Hepatic stellate cell (primary cell): ENCODE measurements around the gene C1QTNF1.
A peak's percentile ranks its signal among the peaks of the same experiment; 100 is the strongest.

Experiments
- DNase-seq: peaks from one replicate; pipeline ENCODE4 v3.0.0; 2011; ENCODE audit warnings: low spot score

C1QTNF1 gene

DNA sequence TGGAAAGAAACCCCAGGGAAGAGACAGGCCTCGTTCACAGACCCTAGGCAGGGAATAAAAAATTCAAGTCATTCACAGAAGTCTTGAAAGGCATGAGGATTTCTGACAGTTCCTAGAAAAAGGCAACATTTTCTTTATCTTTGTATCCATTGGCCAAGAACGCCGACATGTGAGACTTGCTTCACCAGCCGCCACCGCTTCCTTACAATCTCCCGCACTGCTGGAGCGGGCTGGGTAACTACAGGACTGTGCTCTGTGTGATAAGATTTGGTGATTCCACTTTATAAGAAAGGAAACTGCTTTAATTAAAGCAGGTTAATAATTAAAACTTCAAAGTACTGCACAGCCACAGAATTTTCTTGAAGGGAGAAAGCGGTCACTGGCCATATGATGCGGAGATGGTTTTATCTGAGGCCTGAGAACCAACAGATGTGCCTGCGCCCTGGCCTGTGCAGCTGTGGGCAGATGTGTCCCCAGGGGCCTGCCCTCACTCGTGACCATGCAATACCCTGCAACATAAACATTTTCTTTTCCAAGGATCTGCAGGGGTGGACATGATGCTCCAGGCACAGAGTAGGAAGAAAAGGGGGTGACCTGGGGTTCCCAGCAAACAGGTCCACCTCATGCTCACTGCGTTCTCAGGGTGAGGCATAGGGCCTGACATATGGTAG is 31.3 kb upstream of the C1QTNF1 start:
- DNase-seq = no peak

DNA sequence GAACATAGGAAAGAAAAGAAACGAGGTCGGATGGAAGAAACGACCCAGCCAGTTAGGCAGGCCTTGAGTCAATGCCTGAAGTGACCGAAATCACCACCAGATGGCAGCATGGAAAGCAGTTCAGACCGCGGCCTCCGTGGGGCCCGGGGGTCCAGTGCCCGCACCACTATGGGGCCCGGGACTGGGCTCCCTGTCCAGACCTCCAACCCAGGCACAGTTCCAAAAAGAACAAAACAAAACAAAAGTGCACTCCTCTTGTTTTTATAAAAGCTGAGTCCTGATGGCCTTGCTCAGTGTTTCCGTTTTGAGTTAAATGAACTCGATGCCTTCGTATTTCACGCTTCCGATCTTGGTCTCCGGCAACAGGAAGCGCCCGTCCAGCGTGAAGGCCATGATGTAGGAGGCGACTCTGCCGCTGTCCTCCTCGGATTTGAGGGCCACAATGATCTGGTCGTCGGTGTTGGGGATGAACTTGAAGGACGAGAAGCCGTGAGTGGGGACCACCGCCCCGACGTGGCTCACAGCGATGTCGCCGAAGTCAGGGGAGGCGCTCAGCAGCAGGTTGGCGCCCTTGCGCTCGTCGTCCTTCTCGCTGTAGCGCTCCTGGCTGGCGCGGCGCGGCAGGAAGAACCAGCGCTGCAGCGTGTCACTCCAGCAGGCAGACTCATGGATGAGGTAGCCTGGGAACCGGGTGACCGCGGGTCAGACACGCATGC is 30.6 kb upstream of the C1QTNF1 start:
- peak; percentile 69 for DNase-seq

- DNase-seq = no peak
These were observed 29.8 kb upstream of the C1QTNF1 start for GRCh38 chr17:78993981-78994671.

DNA sequence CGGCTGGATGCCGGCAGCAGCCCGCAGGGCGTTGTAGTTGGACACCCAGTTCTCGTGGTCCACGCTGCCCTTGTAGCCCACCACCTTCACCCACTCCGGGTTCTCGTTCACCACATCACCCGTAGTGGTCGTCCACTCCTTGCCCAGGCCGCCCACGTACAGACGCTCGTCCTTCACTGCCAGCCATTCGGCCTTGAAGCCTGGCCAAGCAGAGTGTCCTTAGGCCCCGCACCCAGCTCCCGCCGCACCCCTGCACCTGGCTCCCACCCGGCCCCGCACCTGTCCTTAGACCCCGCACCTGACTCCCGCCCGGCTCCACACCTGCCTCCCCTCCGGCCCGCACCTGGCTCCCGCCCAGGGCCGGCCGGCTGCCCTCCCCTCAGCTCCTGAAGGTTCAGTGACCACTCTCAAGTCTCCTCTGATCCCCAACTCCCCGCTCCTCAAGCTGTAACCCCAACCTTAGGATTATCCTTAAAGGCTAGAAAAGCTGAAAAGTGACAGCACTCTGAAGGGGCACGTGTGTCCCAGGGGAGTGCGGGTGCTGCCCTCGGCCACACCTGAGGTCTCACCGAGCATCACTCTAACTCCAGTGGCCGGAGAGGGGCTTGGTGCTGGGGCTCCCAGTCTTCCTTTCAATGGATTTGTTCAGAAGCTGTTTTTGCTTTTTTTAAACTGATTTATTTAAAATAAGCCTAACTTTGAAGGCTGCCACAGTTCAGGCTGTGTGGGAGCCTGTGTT is 28.8 kb upstream of the C1QTNF1 start:
- no peak for DNase-seq

DNA sequence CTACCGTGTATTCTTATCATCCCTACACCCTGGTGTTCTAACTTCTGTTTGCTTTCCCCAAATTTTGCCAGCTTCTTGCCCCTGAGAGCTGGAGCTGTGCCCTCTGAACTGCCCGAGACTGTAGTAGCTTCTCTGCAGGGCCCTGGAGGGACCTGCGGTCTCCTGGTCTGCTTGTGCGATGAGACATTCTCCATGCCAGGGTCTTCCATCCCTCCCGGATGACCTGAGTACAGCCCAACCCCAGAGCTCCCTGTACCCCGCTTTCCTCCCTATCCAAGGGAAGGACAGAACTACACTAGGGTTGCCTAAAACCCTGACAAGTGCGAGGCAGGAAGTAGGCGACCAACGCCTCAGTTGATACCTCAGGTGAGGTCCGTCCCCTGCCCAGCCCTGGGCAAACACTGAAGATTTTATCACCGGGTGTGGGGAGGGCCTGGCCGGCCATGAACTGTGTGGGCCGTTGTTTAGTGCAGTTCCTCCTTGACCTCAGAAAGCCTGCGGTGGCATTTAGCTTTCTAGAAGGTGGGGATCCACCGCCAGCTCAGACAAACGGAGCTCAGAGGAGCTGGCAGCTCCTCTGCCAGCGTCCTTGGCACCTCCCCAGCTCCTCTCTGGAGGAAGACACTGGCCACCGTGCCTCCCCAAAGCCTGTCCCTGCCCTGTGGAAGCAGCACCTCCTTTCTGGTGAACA is 28.1 kb upstream of the C1QTNF1 start:
- DNase-seq = no peak

DNA sequence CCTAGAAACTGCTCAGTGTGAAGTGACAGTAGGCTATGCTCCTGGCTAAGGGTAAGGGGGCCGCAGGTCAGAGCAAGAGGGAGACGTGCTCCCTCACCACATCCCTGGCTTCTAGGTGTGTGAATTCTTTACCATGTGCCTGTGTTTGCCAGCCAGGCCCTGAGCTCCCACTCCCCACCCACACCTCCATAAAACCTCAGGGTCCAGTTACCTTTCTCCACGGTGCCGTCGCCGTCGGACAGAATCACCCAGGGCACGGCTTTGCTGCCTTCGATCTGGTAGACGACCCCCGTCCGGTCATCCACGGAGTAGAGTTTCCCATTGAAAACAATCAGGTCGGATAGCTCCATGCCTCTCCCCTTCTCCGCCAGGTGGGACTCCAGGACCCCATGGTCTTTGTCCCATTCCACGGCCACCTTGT is 27.2 kb upstream of the C1QTNF1 start:
- DNase-seq = no peak

DNA sequence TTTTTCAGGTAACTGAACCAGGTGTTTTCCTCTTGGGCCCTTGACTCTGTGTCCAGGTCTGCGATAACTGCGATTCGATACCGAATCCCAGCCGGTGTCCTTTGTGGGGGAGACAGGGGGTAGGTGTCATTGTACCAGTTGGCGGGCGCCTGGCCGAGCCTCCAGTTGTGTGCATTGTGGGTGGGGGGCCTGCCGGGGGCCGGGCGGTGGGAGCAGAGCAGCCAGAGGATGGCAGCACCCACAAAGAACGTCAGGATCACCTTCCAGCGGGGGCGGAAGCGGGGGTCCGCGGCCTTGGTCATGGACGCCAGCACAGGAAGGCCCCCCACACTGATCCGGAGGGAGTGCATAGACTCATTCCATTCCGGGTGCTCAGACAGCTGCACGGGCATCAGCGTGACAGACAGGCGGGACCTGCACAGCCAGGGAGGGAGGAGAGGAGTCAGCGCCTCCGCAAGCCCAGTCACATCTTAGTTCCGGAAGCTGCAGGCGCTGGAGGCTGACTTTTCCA is 26.7 kb upstream of the C1QTNF1 start:
- no peak for DNase-seq

GRCh38 chr17:78997881-78998280 is 26.1 kb upstream of the C1QTNF1 start:
- no peak for DNase-seq

DNA sequence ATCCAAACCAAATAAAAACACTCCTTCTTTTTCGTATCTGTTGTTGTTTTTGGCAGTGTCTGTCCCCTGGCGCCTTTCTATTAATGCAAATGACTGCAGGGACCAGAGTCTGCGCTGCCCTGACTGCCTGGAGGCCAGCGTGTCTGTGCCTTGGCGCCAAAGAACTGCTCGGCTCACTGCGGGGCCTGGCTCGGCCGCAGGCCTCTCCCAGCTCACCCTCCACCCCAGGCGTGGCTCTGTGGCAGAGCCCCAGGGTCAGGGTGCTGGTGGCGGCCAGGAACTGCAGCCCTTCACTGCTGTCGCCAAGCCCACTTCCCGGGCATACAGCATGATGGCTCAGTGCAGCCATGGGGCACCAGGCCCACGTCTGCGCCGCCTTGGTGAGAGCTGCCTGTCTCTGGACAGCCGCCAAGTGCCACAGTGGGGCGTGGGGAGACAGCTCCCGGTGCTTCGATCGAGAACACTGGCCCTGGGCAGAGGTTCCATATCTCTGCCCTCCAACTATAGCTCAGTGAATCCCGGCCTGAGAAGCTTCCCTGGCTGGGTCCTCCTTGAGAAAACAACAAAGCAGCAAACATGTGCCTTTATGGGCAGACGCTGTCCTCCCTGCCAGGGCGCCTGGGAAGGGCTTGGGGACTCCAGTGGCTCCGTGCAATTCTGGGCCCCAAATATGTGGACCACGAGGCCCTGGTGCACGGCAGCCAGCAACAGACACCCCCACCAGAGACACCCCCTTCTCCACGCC is 25.5 kb upstream of the C1QTNF1 start:
- no peak for DNase-seq

- no peak for DNase-seq
These were observed 24.8 kb upstream of the C1QTNF1 start for GRCh38 chr17:78999056-78999768.

DNA sequence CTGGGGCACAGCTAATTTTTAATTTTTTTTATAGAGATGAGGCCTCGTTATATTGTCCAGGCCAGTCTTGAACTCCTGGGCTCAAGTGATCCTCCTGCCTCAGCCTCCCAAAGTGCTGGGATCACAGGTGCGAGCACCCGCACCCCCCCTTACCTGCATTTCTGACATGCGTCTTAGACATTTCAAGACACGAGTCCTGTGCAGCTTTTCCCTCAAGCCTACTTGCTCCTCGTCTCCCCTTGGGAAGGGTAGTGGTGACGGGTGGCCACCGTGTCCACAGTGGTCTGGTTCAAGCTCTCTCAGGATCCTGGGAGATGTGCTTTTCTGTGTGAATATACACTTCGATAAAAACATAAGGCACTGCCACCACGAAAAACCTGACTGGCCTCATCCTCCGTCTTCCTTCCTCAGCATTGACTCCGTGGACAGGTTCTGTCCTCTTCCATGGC is 24.0 kb upstream of the C1QTNF1 start:
- DNase-seq = no peak

DNA sequence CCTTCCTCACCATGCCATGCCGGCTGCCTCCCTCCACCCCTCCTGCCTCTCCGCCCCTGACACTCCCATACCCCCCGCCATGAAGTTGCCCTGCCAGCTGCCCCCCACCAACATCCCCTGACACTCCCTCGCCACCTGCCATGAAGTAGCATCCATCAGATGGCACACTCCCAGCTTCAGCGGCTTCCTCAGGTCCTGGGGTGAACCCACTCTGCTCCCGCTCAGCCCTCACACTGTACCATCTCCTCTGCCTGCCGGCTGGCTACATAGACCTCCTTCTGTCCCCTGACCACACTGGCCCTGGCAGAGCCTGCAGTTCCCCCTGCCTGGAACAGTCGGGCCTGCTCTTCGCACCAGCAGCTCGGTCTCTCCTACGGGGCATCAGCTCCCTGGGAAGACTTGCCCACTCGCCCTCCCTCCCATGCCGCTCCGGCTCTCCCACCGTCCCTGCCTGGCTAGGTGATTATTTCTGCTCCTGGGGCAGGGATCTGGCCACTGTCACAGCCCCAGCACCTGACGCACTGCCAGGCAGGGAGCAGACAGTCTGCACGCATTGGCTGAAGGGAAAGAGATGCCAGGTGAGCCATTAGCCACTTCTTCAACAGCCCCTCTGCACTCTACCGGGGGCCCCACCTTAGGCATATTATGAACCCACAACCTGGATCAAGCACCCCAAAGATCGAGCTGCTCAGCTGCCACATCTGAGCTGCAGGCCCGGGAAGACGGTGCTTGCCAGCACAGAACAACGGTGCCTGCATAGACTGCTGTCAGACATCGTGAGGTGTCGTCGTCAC is 23.4 kb upstream of the C1QTNF1 start:
- DNase-seq = no peak

DNA sequence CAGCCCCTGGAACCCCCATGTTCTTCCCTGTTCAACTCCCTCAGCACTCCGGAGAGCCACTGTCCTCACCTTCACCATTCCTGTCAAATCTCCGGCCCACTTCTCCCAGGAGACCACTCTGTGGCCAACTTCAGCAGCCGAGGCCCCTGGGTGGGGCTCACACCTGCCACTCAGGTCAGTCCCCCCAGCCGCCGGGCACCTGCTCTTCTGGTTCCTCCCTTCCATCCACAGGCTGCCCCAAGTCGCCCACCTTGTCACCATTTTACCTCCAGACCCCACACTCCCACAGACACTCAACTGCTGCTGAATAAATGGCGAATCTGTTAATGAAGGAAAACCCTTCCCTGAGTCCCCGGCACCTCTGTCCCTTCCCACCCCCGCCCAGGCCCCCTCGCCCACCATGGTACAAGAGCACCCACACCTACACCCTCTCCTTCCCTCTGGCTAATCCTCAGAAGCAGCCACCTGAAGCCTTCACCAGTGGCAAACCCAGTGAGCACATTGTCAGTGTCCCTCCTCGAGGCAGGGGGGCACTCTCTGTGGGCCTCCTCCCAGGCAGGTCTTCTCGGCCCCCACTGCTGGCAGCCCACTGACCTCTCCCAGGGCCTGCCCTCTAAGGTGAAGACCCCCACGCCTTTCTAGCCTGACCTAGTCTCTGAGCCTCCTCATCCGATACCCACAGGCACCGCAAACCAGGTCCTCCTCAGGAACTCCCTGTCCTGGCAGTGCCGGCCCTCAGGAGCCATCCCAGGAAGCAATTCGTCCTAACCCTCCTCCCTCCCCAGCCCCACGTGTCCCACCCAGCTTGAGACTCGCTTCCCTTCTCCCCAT is 22.6 kb upstream of the C1QTNF1 start:
- no peak for DNase-seq

GRCh38 chr17:79002291-79002690 is 21.7 kb upstream of the C1QTNF1 start:
- DNase-seq = no peak

DNA sequence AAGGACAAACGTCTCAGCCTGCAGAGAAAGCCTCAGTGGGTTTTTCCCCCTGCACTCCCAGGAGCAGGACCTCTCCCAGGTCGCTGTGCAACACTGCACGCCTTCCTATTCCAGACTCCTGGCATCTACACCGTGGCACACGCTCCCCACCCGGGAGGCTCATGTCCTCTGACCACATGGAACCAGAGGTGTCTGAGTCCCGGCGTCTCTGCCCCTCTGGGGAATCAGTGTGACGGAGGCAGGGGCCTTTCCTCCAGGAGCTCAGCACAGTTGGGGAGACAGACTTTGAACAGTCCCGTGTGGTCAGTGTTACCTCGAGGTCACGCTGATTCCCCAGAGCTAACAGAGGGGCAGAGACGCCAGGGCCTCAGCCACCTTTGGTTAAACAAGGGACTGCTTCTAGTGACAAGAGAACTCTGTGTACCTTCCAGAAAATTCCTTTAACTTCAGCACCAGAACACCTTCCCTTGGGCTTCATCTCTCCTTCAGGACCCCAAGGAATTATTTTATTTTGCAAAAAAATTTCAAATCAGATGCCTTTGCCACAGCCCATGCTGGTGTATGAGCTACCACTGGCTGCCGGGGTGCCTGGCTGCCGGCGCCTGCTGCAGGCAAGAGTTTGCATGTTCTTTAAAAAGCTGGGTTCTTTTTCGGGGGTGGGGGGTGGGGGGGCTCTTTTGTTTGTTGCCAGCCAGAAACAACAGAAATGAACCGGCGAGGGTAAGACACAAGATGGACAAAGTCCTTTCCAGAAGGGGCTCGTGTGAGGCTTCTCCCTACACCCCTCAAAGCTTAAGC is 21.0 kb upstream of the C1QTNF1 start:
- DNase-seq = no peak

DNA sequence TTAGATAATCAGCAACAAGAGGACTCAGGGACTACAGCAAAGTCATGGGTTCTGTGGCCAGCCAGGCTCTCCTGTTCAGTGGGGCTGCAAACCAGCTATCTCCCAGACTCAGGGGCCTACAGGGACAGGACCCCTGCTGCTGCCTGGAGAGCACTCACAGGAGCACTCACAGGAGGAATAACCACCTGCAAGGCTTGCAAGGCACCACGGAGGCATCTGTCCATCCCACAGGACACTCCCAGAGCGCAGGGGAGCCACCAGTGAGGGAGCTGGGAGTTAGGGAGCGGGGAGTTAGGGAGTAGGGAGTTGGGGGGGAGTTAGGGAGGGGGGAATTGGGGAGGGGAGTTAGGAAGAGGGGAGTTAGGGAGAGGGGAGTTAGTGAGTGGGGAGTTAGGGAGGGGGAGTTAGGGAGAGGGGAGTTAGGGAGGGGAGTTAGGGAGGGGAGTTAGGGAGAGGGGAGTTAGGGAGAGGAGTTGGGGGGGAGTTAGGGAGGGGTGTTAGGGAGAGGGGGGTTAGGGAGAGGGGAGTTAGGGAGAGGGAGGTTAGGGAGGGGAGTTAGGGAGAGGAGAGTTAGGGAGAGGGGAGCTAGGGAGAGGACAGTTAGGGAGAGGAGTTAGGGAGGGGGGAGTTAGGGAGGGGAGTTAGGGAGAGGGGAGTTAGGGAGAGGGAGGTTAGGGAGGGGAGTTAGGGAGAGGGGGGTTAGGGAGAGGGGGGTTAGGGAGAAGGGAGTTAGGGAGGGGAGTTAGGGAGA is 20.1 kb upstream of the C1QTNF1 start:
- DNase-seq = no peak
